OCI-LY3 (cell line): ENCODE measurements around the gene FAM184B.

Source experiments
- CTCF ChIP-seq: fragments of 200-600, 300-600 bp; sonication (generic); IDR thresholded peaks from 2 replicates; pipeline ENCODE4 v1.5.1; 2014; ENCODE audit warnings: antibody characterized with exemption, low read length, low read depth
- EZH2phosphoT487 ChIP-seq: fragments of 200-600 bp; shearing (Covaris generic); IDR thresholded peaks from 2 replicates; pipeline ENCODE4 v1.6.1; 2018; ENCODE audit warnings: antibody characterized with exemption, mixed run types, low read depth

- TF ChIP-seq CTCF (no peak), EZH2phosphoT487 (no peak)
These were observed 20.8 kb downstream of the FAM184B start for GRCh38 chr4:17760626-17761025.
